NCI-H1092 (cell line): ENCODE measurements around the gene NTPCR.
"Not testable (repeated sequence)": the region's sequence is repeated elsewhere in the genome, so short reads cannot be mapped to it uniquely, and the experiment has no call there.

Experiments
- DNase-seq: peaks from one replicate; lab custom pipeline; 2025; lab: John Stamatoyannopoulos, UW

The NTPCR gene

DNA sequence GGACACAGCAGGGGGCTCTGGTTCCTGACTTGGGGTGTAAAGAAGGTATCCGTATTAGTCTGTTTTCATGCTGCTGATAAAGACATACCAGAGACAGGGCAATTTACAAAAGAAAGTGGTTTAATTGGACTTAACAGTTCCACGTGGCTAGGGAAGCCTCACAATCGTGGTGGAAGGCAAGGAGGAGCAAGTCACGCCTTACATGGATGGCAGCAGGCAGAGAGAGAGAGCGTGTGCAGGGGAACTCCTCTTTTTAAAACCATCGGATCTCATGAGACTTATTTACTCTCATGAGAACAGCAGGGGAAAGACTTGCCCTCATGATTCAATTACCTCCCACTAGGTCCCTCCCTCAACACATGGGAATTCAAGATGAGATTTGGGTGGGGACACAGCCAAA is 23.2 kb upstream of the NTPCR start:
- DNase-seq: not testable (repeated sequence)

GRCh38 chr1:232927830-232928505 is 22.4 kb upstream of the NTPCR start:
- DNase-seq: no peak

DNA sequence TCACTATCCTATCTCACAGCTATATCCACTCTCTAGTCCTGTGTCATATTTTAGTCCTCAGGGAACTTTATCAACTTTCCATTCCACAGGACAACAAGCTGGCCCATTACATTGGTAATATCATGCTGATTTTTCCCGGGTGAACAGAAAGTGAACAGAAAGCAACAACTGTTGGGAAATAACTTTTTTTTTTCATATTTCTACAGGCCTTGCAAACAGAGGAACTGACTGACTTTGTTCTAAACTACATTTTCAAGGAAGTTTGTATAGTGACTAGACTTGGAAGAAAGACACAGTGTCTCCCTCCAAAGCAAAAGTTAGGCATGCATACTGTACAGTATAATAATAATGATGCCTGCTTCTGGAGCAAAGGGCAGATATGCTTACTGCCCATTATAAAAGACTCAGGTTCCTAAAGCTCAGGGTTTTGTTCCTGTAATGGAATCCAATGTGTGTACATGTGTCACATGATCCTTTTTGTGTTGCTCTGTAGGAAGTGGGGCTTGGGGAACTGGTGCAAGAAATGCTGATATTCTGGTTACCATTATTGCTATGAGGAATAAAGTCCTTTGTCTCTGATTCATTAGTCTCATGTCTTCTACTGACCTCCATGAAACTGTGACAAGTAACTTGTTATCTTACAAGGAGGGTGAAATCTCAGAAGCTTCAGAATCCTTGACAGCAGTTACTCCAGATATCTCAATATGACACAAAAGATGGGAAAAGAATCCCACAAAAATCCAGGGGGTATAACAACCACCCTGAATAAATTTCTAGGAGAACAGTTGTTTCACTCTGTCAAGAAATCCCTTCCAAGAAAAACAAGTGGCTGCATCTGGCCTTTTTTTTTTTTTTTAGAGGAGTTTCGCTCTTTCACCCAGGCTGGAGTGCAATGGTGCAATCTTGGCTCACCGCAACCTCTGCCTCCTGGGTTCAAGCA is 17.7 kb upstream of the NTPCR start:
- no peak for DNase-seq

DNA sequence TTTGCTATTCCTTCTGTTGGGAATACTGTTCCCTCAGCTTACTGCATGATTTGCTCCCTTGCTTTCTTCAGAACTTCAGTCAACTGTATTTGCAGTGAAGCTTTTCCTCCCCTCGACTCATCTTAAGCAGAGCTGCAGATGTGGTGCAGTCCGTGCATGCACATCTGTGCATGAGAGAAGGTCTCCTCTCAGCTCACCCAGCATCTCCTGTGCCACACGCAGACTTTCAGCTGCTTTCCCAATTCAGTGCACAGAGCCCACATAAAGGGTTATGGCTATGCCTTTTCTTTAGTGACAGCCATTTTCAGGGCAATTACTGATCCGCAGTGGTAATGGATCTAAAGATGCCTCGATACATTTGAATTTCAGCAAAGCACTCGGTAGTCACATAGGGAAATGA is 13.5 kb upstream of the NTPCR start:
- DNase-seq: no peak

- DNase-seq: no peak
Observed at GRCh38 chr1:232937741-232938375, 12.6 kb upstream of the NTPCR start.

DNA sequence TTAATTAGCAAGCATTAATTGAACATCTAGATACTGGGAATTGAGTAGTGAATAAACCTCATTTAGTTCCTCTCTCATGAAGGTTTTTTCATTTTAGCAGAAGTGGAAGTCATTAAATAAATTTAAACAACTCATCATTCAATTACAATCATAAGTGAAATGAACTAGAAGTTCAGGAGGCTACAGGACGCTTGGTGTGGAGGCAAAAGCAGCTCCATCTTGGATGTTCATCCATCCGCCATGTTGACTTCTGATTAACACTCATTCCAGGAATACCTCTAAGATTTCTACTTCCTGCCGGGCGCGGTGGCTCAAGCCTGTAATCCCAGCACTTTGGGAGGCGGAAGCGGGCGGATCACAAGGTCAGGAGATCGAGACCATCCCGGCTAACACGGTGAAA is 11.5 kb upstream of the NTPCR start:
- DNase-seq: no peak

DNA sequence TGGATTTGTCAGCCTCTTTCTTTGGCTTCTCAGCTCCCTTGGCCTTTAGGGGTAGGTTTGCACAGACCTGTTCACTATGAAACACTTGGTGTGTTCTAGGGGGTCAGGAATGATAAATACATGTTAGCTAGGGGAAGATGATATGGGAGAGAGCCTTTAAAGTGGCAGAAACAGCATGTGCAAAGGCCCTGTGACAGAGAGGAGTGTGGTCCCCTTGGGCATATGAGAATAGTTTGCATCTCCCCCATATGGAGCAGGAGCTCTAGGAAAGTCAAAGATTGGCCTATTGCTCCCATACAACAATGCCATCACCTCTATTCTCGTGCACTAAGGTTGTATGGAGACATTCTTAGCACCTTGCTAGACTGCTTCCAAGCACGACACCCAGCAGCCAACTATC is 10.7 kb upstream of the NTPCR start:
- no peak for DNase-seq

DNA sequence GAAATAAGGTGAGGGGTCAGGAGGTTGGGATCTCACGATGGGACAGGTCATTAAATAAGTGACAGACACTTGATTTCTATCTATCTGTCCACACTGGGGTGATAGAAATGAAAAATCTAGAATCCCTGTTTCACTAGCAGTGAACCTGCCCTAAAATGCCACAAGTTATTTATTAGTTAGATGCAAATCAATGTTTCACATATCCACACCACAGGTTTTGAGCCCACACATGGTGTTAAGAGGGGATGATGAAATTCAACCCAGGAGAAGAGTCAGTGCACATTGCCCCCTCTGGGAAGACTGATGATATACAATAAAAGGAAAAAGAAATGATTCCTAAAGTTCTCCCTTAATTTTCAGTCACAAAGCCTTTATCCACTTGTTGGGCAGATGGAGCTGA is 10.1 kb upstream of the NTPCR start:
- DNase-seq: no peak

DNA sequence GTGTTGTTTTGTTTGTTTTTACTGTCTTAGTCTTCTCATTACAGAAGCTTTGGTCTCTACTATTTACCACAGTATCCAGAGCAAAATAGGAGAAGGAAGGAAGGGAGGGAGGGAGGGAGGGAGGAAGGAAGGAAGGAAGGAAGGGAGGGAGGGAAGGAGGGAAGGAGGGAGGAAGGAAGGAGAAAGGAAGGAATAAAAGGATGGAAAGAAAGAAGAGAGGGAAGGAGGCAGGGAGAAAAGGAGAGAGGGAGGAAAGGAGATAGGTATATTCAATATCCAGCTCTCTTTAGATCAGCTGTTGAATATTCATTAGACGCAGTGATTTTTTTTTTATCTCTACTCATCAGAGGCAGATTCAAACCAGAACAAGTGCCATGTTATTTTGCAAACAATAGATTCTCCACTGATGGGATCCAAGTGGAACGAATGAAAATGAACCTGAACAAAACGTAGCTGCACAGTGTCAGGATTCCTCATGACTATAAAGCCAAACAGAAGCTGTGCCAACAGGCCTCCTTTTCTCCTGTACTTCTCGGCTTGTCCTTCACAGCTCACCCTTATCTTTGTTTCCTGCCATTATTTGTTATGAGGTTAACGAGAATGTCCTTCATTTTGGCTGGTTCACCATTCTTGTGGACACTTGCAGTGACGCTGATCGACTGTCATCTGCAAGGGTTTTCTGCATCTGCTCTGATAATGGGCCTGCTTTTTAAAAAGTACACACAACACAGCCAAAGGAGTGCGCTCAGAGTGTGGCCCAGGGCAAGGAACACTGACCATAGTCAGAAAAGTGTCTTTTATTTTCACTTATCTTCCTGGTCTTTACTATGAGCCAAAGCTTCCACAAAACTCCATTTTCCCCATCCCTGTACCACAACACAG is 7.8 kb upstream of the NTPCR start:
- DNase-seq: no peak

- DNase-seq: no peak
Observed at GRCh38 chr1:232943679-232944252, 6.6 kb upstream of the NTPCR start.

DNA sequence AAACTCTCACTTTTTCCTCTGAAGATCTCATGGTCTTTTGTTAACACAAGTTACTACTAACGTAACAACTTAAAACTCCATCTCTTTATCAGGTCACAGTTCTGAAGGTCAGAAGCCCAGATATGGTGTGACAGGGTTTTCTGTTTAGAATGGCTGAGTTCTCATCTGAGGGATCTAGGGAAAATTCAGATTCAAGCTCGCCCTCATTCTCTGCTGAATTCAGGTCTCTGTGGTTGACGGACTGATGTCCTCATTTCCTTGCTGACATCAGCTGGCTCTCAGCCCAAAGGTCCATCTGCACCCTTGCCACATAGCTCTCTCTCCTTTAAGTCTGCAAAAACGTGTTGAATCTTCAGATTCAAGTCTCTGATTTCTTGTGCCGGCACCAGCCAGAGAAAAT is 6.1 kb upstream of the NTPCR start:
- DNase-seq: no peak

- DNase-seq: no peak
Observed at GRCh38 chr1:232949636-232950196, 695 bp upstream of the NTPCR start.

GRCh38 chr1:232951180-232951579 is 769 bp downstream of the NTPCR start:
- DNase-seq: no peak

DNA sequence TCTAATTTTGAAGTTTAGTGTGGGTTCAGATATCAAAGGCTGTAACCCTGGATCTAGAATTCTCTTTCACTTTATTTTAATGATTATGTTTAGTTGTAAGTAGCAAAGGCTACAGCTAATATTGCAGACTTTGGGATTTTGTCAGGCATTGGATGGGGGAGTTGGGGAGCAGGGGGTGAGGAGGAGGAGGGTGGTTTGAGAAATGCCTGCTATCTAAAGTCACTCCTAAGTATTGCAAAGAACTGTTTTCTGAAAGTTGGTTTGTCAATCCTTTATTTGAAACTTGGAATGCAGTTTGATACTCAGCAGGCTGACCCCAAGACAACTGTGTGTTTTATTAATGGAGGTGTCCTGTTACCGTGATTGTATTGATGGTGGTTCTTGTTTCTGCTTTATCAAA is 1.2 kb downstream of the NTPCR start:
- DNase-seq: no peak

DNA sequence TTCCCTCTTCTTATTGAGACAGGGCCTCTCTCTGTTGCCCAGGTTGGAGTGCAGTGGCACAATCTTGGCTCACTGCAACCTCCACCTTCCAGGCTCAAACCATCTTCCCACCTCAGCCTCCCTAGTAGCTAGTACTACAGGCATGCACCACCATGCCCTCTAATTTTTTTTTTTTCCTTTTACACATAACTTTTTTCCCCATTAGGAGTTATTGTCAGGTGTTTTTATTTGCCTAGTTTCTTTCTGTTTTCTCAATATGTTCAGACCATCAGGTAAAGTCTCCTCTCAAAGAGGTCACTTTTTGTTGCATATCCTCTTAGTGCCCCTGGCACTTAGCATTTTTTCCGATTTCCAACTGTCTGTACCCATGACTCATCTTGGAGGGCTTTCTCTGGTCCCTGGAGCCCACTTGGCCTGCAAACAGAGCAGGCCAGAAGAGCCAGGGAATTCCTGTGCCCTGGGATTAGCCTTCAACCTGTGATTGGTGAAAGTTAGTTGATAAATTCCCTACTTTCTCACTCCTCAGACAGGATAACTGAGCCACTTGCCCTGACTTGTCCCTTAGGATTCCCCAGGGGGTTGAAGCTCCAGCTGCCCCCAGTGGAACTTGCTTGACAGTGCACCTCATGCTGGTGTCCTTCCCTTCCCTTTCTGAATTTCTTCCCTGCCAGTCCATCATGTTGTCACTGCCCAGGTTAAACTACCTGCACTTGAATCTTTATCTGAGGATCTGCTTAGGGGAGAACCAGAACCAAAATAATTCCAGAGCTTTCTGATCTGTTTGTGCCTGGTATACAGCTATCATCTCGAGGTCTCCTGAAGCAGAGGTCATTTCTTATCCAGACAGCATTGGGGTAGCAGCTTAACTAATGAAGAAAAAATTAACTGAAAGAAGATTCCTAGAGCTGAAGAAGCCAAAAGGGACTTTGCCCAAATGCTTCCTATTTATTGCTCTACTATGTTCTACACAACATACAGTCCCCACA is 2.4 kb downstream of the NTPCR start:
- DNase-seq: no peak

GRCh38 chr1:232954594-232955365 is 4.4 kb downstream of the NTPCR start:
- DNase-seq: no peak

GRCh38 chr1:232956081-232956480 is 5.7 kb downstream of the NTPCR start:
- no peak for DNase-seq

GRCh38 chr1:232958067-232958466 is 7.7 kb downstream of the NTPCR start:
- DNase-seq: no peak
